ENCODE results near the gene AARS2. TPM values are rescaled to one million over a fixed set of nuclear protein-coding genes. Genes with fewer than 3 reads are reported as not detected.
A peak's percentile ranks its signal among the peaks of the same experiment; 100 is the strongest.

The AARS2 gene
- total RNA-seq, 2 donors from 2014 or later = 6.0 to 8.8 TPM

- Histone ChIP-seq H3K9me3 (no peaks in the 10 kb centered on the region), H3K4me3 (no peak overlapping the region), H3K36me3 (peaks cover 47% of the 10 kb centered on the region), H3K27ac (no peak overlapping the region), H3K27me3 (replicated peaks; ENCODE audit: insufficient read depth) (no peaks in the 10 kb centered on the region), H3K4me1 (ENCODE audit: control insufficient read depth in 1 of 2, low read depth in 2 of 2) (peaks cover 10 to 13% of the 10 kb centered on the region in 2 donors)
- ATAC-seq (ENCODE audit: insufficient number of reproducible peaks, low FRiP score, low read depth) (no peak), DNase-seq (ENCODE audit: low spot score) (no peak)
- TF ChIP-seq CTCF (IDR thresholded peaks at IDR 0.05) = no peak
These were observed 12.0 kb downstream of the AARS2 start for GRCh38 chr6:44301106-44301505.

GRCh38 chr6:44300292-44300823 lies 12.8 kb downstream of the AARS2 start:
- H3K4me3 ChIP-seq = no peak overlapping the region
- H3K27me3 ChIP-seq (replicated peaks; ENCODE audit: insufficient read depth) = no peaks in the 10 kb centered on the region
- H3K36me3 ChIP-seq = peaks cover 42% of the 10 kb centered on the region
- ATAC-seq (ENCODE audit: insufficient number of reproducible peaks, low FRiP score, low read depth) (no peak), DNase-seq (ENCODE audit: low spot score) (no peak)
- H3K9me3 ChIP-seq = no peaks in the 10 kb centered on the region
- H3K4me1 ChIP-seq (ENCODE audit: control insufficient read depth in 1 of 2, low read depth in 2 of 2) = peaks cover 10 to 13% of the 10 kb centered on the region in 2 donors
- H3K27ac ChIP-seq = no peak overlapping the region
- TF ChIP-seq CTCF (IDR thresholded peaks at IDR 0.05) = no peak

GRCh38 chr6:44298864-44299263 lies 14.3 kb downstream of the AARS2 start:
- H3K4me1 ChIP-seq (ENCODE audit: control insufficient read depth in 1 of 2, low read depth in 2 of 2) = peaks cover 10 to 13% of the 10 kb centered on the region in 2 donors
- DNase-seq (ENCODE audit: low spot score) = no peak
- no peak for ATAC-seq (ENCODE audit: insufficient number of reproducible peaks, low FRiP score, low read depth)
- H3K4me3 ChIP-seq = no peak overlapping the region
- no peaks in the 10 kb centered on the region for H3K9me3 ChIP-seq
- no peak overlapping the region for H3K27ac ChIP-seq
- TF ChIP-seq CTCF (IDR thresholded peaks at IDR 0.05) = no peak
- H3K27me3 ChIP-seq (replicated peaks; ENCODE audit: insufficient read depth) = no peaks in the 10 kb centered on the region
- H3K36me3 ChIP-seq = peaks cover 31% of the 10 kb centered on the region

- no peaks in the 10 kb centered on the region for H3K27me3 ChIP-seq (replicated peaks; ENCODE audit: insufficient read depth)
- peaks cover 26% of the 10 kb centered on the region for H3K36me3 ChIP-seq
- H3K4me1 ChIP-seq (ENCODE audit: control insufficient read depth in 1 of 2, low read depth in 2 of 2) = peaks cover 10 to 13% of the 10 kb centered on the region in 2 donors
- H3K4me3 ChIP-seq = peak overlapping the region; percentile 70
- DNase-seq (ENCODE audit: low spot score) = no peak
- H3K9me3 ChIP-seq = no peaks in the 10 kb centered on the region
- no peak for ATAC-seq (ENCODE audit: insufficient number of reproducible peaks, low FRiP score, low read depth)
- H3K27ac ChIP-seq = no peak overlapping the region
- TF ChIP-seq CTCF (IDR thresholded peaks at IDR 0.05) = no peak
These were observed 14.9 kb downstream of the AARS2 start for GRCh38 chr6:44298055-44298803.

- Histone ChIP-seq H3K36me3 (peaks cover 17% of the 10 kb centered on the region), H3K9me3 (no peaks in the 10 kb centered on the region), H3K4me3 (peak overlapping the region; percentile 70), H3K27me3 (replicated peaks; ENCODE audit: insufficient read depth) (peaks cover 6% of the 10 kb centered on the region), H3K4me1 (ENCODE audit: control insufficient read depth in 1 of 2, low read depth in 2 of 2) (peaks cover 10 to 13% of the 10 kb centered on the region in 2 donors), H3K27ac (no peak overlapping the region)
- DNase-seq (ENCODE audit: low spot score) = no peak
- no peak for ATAC-seq (ENCODE audit: insufficient number of reproducible peaks, low FRiP score, low read depth)
- TF ChIP-seq CTCF (IDR thresholded peaks at IDR 0.05) = no peak
These were observed 15.8 kb downstream of the AARS2 start for GRCh38 chr6:44297063-44298038.

All from thoracic aorta (tissue), 2 donors.